ENCODE measurements around the gene NADSYN1. TPM values are rescaled to one million over a fixed set of nuclear protein-coding genes. Genes with fewer than 3 reads are reported as not detected.

NADSYN1 gene
- total RNA-seq, 1 experiment from 2014 or later: 79.7 TPM

GRCh38 chr11:71501071-71501985 lies 48.3 kb downstream of the NADSYN1 start:
- H3K36me3 Mint-ChIP-seq (ENCODE audit: insufficient read depth, unreplicated experiment): peaks cover 13% of the 10 kb centered on the region
- intact Hi-C loops (cut with micrococcal nuclease; ENCODE audit: unreplicated experiment): no loop called here
- no peaks in the 10 kb centered on the region for H3K9me3 Mint-ChIP-seq (ENCODE audit: low read depth, unreplicated experiment)
- BruUV-seq (replicated peaks): no TSS peak
- no peak for TF ChIP-seq CTCF (IDR thresholded peaks at IDR 0.05; ENCODE audit: unreplicated experiment)
- DNase-seq: no peak
- H3K4me1 Mint-ChIP-seq (ENCODE audit: low read depth, unreplicated experiment): peaks cover 9% of the 10 kb centered on the region
- H3K27ac Mint-ChIP-seq (ENCODE audit: unreplicated experiment): no peak overlapping the region
- H3K4me3 Mint-ChIP-seq (ENCODE audit: low read depth, unreplicated experiment): no peak overlapping the region
- H3K27me3 Mint-ChIP-seq (ENCODE audit: unreplicated experiment): no peaks in the 10 kb centered on the region
- CTCF ChIA-PET: no interaction called here

- intact Hi-C loops (cut with micrococcal nuclease; ENCODE audit: unreplicated experiment): no loop called here
- no peak for TF ChIP-seq CTCF (IDR thresholded peaks at IDR 0.05; ENCODE audit: unreplicated experiment)
- no peak for DNase-seq
- Mint-ChIP-seq H3K4me1 (ENCODE audit: low read depth, unreplicated experiment) (peaks cover 9% of the 10 kb centered on the region), H3K9me3 (ENCODE audit: low read depth, unreplicated experiment) (no peaks in the 10 kb centered on the region), H3K4me3 (ENCODE audit: low read depth, unreplicated experiment) (no peak overlapping the region), H3K27me3 (ENCODE audit: unreplicated experiment) (no peaks in the 10 kb centered on the region), H3K27ac (ENCODE audit: unreplicated experiment) (no peak overlapping the region), H3K36me3 (ENCODE audit: insufficient read depth, unreplicated experiment) (peaks cover 13% of the 10 kb centered on the region)
- no TSS peak for BruUV-seq (replicated peaks)
- CTCF ChIA-PET: no interaction called here
Measured at GRCh38 chr11:71502026-71502425, 49.0 kb downstream of the NADSYN1 start.

- H3K4me1 Mint-ChIP-seq (ENCODE audit: low read depth, unreplicated experiment): peaks cover 9% of the 10 kb centered on the region
- peaks cover 5% of the 10 kb centered on the region for H3K36me3 Mint-ChIP-seq (ENCODE audit: insufficient read depth, unreplicated experiment)
- BruUV-seq (replicated peaks): no TSS peak
- TF ChIP-seq CTCF (IDR thresholded peaks at IDR 0.05; ENCODE audit: unreplicated experiment): no peak
- H3K9me3 Mint-ChIP-seq (ENCODE audit: low read depth, unreplicated experiment): no peaks in the 10 kb centered on the region
- intact Hi-C loops (cut with micrococcal nuclease; ENCODE audit: unreplicated experiment): no loop called here
- DNase-seq: no peak
- H3K4me3 Mint-ChIP-seq (ENCODE audit: low read depth, unreplicated experiment): no peak overlapping the region
- CTCF ChIA-PET: no interaction called here
- H3K27me3 Mint-ChIP-seq (ENCODE audit: unreplicated experiment): no peaks in the 10 kb centered on the region
- no peak overlapping the region for H3K27ac Mint-ChIP-seq (ENCODE audit: unreplicated experiment)
Measured at GRCh38 chr11:71502871-71503435, 50.0 kb downstream of the NADSYN1 start.

- CTCF ChIA-PET: interaction anchor here (0.6 kb wide), 1 partner anchor 1757 kb away, joined by 6 read pairs; no protein-coding TSS in a partner anchor
- Mint-ChIP-seq H3K27me3 (ENCODE audit: unreplicated experiment) (no peaks in the 10 kb centered on the region), H3K4me3 (ENCODE audit: low read depth, unreplicated experiment) (no peak overlapping the region), H3K4me1 (ENCODE audit: low read depth, unreplicated experiment) (peaks cover 9% of the 10 kb centered on the region), H3K27ac (ENCODE audit: unreplicated experiment) (no peak overlapping the region), H3K36me3 (ENCODE audit: insufficient read depth, unreplicated experiment) (peaks cover 4% of the 10 kb centered on the region), H3K9me3 (ENCODE audit: low read depth, unreplicated experiment) (peaks cover 3% of the 10 kb centered on the region)
- no peak for DNase-seq
- intact Hi-C loops (cut with micrococcal nuclease; ENCODE audit: unreplicated experiment): no loop called here
- TF ChIP-seq CTCF (IDR thresholded peaks at IDR 0.05; ENCODE audit: unreplicated experiment): no peak
- BruUV-seq (replicated peaks): no TSS peak
Measured at GRCh38 chr11:71504531-71504930, 51.5 kb downstream of the NADSYN1 start.
